A375 (cell line): Measurements from ENCODE around the gene FNDC1. TPM values are rescaled to one million over a fixed set of nuclear protein-coding genes. Genes with fewer than 3 reads are reported as not detected.

Source experiments
- total RNA-seq: library from RNA; depleted of rRNA; stranded (reverse); fragments of >200 nt; shearing (Covaris generic); gene quantifications from 2 replicates; pipeline ENCODE4 v1.2.3, GENCODE V29; 2014; rRNA removed

The FNDC1 gene
- total RNA-seq = not detected in 2 replicates

DNA sequence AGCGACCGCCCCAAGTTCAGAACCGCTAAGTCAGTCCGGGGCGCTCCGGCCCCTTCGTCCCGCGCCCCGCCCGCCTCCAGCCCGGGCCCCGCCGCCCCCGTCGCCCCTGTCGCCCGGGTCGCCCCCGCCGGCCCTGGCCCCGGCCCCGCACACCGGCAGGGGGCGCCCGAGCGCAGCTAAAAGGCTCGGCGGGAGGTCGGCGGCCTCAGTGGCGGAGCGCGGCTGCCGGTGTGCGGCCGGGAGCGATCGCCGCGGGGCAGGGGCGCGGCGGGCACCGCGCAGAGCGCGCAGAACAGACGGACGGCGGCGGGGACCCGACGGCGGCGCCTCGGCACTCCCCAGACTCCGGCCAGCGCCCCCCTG lies at the start of gene FNDC1:
Gene FNDC1 (plus strand): TSS at position 208 of the 363 bp plus-strand sequence. CDS start 197 bp downstream, outside the sequence.

Other genes starting within 250 kb of the FNDC1 start
- 4.4 and 5.9 TPM in 2 replicates for gene RSPH3, start 169.2 kb upstream of the FNDC1 start, total RNA-seq
- gene TAGAP, start 124.4 kb upstream of the FNDC1 start, total RNA-seq = 0.08 TPM in 1 of 2 replicates, not detected in the other